H9 (cell line): Measurements from ENCODE around the gene EPB41L2. TPM values are rescaled to one million over a fixed set of nuclear protein-coding genes. Genes with fewer than 3 reads are reported as not detected.
A peak's percentile ranks its signal among the peaks of the same experiment; 100 is the strongest.

Source experiments
- DNase-seq: peaks from one replicate; pipeline ENCODE4 v3.0.0-alpha.2; 2017
- H2AFZ ChIP-seq: one replicate; pipeline ENCODE4 v1.6.1; 2013; ENCODE audit warnings: mild to moderate bottlenecking, low read length, control low read depth, moderate library complexity
- H2AK5ac ChIP-seq: 2 replicates; pipeline ENCODE4 v1.6.1; 2013; ENCODE audit warnings: low read length, control low read depth, mixed read lengths; ENCODE audit not compliant: insufficient read length
- H2BK120ac ChIP-seq: one replicate; pipeline ENCODE4 v1.6.1; 2013; ENCODE audit warnings: low read depth, mild to moderate bottlenecking, low read length, control low read depth, inconsistent platforms; ENCODE audit not compliant: poor library complexity, severe bottlenecking
- H2BK12ac ChIP-seq: 2 replicates; pipeline ENCODE4 v1.6.1; 2013; ENCODE audit warnings: low read length, control low read depth, mixed read lengths, low read depth; ENCODE audit not compliant: insufficient read length
- H2BK15ac ChIP-seq: 2 replicates; pipeline ENCODE4 v1.6.1; 2013; ENCODE audit warnings: low read depth, low read length, control low read depth
- H2BK20ac ChIP-seq: one replicate; pipeline ENCODE4 v1.6.1; 2013; ENCODE audit warnings: low read depth, mild to moderate bottlenecking, low read length, control low read depth, inconsistent platforms; ENCODE audit not compliant: poor library complexity, severe bottlenecking
- H2BK5ac ChIP-seq: 2 replicates; pipeline ENCODE4 v1.6.1; 2013; ENCODE audit warnings: low read length, control low read depth, mixed read lengths; ENCODE audit not compliant: insufficient read length
- H3K14ac ChIP-seq: 2 replicates; pipeline ENCODE4 v1.6.1; 2013; ENCODE audit warnings: low read length, control low read depth; ENCODE audit not compliant: insufficient read depth
- H3K18ac ChIP-seq: 2 replicates; pipeline ENCODE4 v1.6.1; 2013; ENCODE audit warnings: low read depth, mild to moderate bottlenecking, mixed read lengths, low read length, control low read depth; ENCODE audit not compliant: insufficient read length
- H3K23ac ChIP-seq: 2 replicates; pipeline ENCODE4 v1.6.1; 2013; ENCODE audit warnings: low read length, control low read depth, mixed read lengths, low read depth; ENCODE audit not compliant: insufficient read length
- H3K23me2 ChIP-seq: 2 replicates; pipeline ENCODE4 v1.6.1; 2013; ENCODE audit warnings: low read depth, mild to moderate bottlenecking, mixed read lengths, low read length, control low read depth; ENCODE audit not compliant: insufficient read length, poor library complexity, severe bottlenecking
- H3K27ac ChIP-seq: 2 replicates; pipeline ENCODE4 v1.5.1; 2013; ENCODE audit warnings: low read length, control low read depth, mixed read lengths, low read depth; ENCODE audit not compliant: insufficient read length
- H3K27me3 ChIP-seq: 2 replicates; pipeline ENCODE4 v1.6.1; 2013; ENCODE audit warnings: low read length, control low read depth, inconsistent platforms; ENCODE audit not compliant: insufficient read depth
- H3K4ac ChIP-seq: 2 replicates; pipeline ENCODE4 v1.6.1; 2013; ENCODE audit warnings: low read depth, mild to moderate bottlenecking, control low read depth, inconsistent platforms, low read length, moderate library complexity
- H3K4me1 ChIP-seq: 2 replicates; pipeline ENCODE4 v1.6.1; 2013; ENCODE audit warnings: low read length, control low read depth, inconsistent platforms; ENCODE audit not compliant: insufficient read depth
- H3K4me2 ChIP-seq: 2 replicates; pipeline ENCODE4 v1.6.1; 2013; ENCODE audit warnings: low read length, control low read depth, mixed read lengths; ENCODE audit not compliant: insufficient read length, insufficient read depth
- H3K56ac ChIP-seq: 2 replicates; pipeline ENCODE4 v1.6.1; 2013; ENCODE audit warnings: low read depth, mild to moderate bottlenecking, mixed read lengths, low read length, control low read depth; ENCODE audit not compliant: insufficient read length
- H3K79me1 ChIP-seq: 2 replicates; pipeline ENCODE4 v1.6.1; 2013; ENCODE audit warnings: low read depth, mild to moderate bottlenecking, moderate library complexity, low read length, control low read depth, inconsistent platforms; ENCODE audit not compliant: insufficient read depth, poor library complexity, severe bottlenecking
- H3K79me2 ChIP-seq: 2 replicates; pipeline ENCODE4 v1.6.1; 2013; ENCODE audit warnings: low read length, control low read depth, inconsistent platforms; ENCODE audit not compliant: insufficient read depth
- H3K9ac ChIP-seq: 2 replicates; pipeline ENCODE4 v1.6.1; 2013; ENCODE audit warnings: low read length, control low read depth, mixed read lengths; ENCODE audit not compliant: insufficient read length; ENCODE audit errors: extremely low read depth
- H3K9me3 ChIP-seq: one replicate; pipeline ENCODE4 v1.6.1; 2013; ENCODE audit warnings: low read depth, low read length, inconsistent platforms; ENCODE audit not compliant: control insufficient read depth
- H3T11ph ChIP-seq: one replicate; pipeline ENCODE4 v1.6.1; 2013; ENCODE audit warnings: mild to moderate bottlenecking, low read length, control low read depth, inconsistent platforms
- H4K20me1 ChIP-seq: one replicate; pipeline ENCODE4 v1.6.1; 2013; ENCODE audit not compliant: control insufficient read depth, insufficient read length, insufficient read depth
- H4K5ac ChIP-seq: 2 replicates; pipeline ENCODE4 v1.6.1; 2013; ENCODE audit warnings: low read depth, mild to moderate bottlenecking, mixed read lengths, low read length, control low read depth; ENCODE audit not compliant: insufficient read length
- H4K8ac ChIP-seq: replicated peaks from 2 replicates; pipeline ENCODE4 v1.6.1; 2013; ENCODE audit warnings: low read length, control low read depth, mixed read lengths, low read depth; ENCODE audit not compliant: insufficient read length
- H4K91ac ChIP-seq: 2 replicates; pipeline ENCODE4 v1.6.1; 2013; ENCODE audit warnings: low read depth, mild to moderate bottlenecking, moderate library complexity, mixed read lengths, low read length, control low read depth; ENCODE audit not compliant: insufficient read length
- H3K27ac Mint-ChIP-seq, 3 experiments: 2 replicates in 2 of 3; 3 replicates in 1 of 3; pipeline ENCODE4 v1.8.0; 2020 to 2021; ENCODE audit warnings: mixed read lengths in 3 of 3, mild to moderate bottlenecking in 1 of 3, moderate library complexity in 1 of 3
- H3K27me3 Mint-ChIP-seq: 2 replicates; pipeline ENCODE4 v1.8.0; 2021; ENCODE audit warnings: low read depth, mild to moderate bottlenecking, moderate library complexity, mixed read lengths
- H3K36me3 Mint-ChIP-seq, 3 experiments: 2 replicates in 2 of 3; 3 replicates in 1 of 3; pipeline ENCODE4 v1.8.0; 2020 to 2021; ENCODE audit warnings: low read depth in 3 of 3, mixed read lengths in 3 of 3; ENCODE audit not compliant: insufficient read depth in 1 of 3
- H3K4me1 Mint-ChIP-seq, 2 experiments: 2 replicates each; pipeline ENCODE4 v1.8.0; 2020; ENCODE audit warnings: mixed read lengths in 2 of 2
- H3K4me3 Mint-ChIP-seq, 2 experiments: 2 replicates in 1 of 2; 3 replicates in 1 of 2; pipeline ENCODE4 v1.8.0; 2020 to 2021; ENCODE audit warnings: mild to moderate bottlenecking in 2 of 2, mixed read lengths in 2 of 2, moderate library complexity in 1 of 2
- H3K9me3 Mint-ChIP-seq, 2 experiments: 2 replicates in 1 of 2; 3 replicates in 1 of 2; pipeline ENCODE4 v1.8.0; 2020; ENCODE audit warnings: mild to moderate bottlenecking in 2 of 2, mixed read lengths in 2 of 2, moderate library complexity in 1 of 2
- CTCF ChIP-seq: fragments of 200-600 bp; sonication (generic); conservative IDR thresholded peaks from 3 replicates; pipeline ENCODE4 v1.8.0; 2021; ENCODE audit warnings: antibody characterized with exemption, mild to moderate bottlenecking
- WGBS: extraction: QIAGEN DNeasy Blood & Tissue Kit; methylation state at CpG from one replicate; pipeline ENCODE4 v1.1.7; 2013; ENCODE audit warnings: missing lambda C conversion rate, low lambda C conversion rate, mixed read lengths; ENCODE audit not compliant: insufficient read length; ENCODE audit errors: extremely low coverage; 5-methylcytosine and 5-hydroxymethylcytosine counted together
- total RNA-seq: library from RNA; stranded (reverse); gene quantifications from 2 replicates; pipeline ENCODE4 v1.2.1, GENCODE V29; 2021

EPB41L2 gene
- total RNA-seq, 1 experiment from 2014 or later: 90.2 TPM

- Histone ChIP-seq H3T11ph (no peak overlapping the region), H3K9ac (no peak overlapping the region), H3K14ac (no peak overlapping the region), H2BK20ac (no peak overlapping the region), H2BK15ac (no peak overlapping the region), H2BK5ac (no peak overlapping the region), H3K79me2 (no peaks in the 10 kb centered on the region), H3K4ac (no peak overlapping the region), H2AK5ac (no peak overlapping the region), H4K91ac (no peak overlapping the region), H2AFZ (no peak overlapping the region), H3K27ac (no peak overlapping the region), H3K4me1 (no peaks in the 10 kb centered on the region; the same call in 1 of the 2 replicates), H3K4me2 (no peak overlapping the region), H3K27me3 (no peaks in the 10 kb centered on the region), H3K23me2 (no peaks in the 10 kb centered on the region), H3K18ac (no peak overlapping the region), H3K23ac (no peak overlapping the region), H4K5ac (no peak overlapping the region), H4K20me1 (no peaks in the 10 kb centered on the region), H2BK12ac (no peak overlapping the region), H4K8ac (no peak overlapping the region), H3K56ac (no peak overlapping the region), H2BK120ac (no peak overlapping the region), H3K9me3 (no peaks in the 10 kb centered on the region), H3K79me1 (no peaks in the 10 kb centered on the region)
- no peak for TF ChIP-seq CTCF
- DNase-seq: no peak
- H3K4me1 Mint-ChIP-seq: peaks cover 8 to 9% of the 10 kb centered on the region in 2 experiments
- H3K36me3 Mint-ChIP-seq: peaks cover 0 to 3% (median 2%) of the 10 kb centered on the region in 3 experiments; a peak in 3 of 7 replicates
- H3K27ac Mint-ChIP-seq: peak overlapping the region in 1 of 3 experiments; percentile 12; a peak in 1 of 7 replicates
- no peak overlapping the region for H3K4me3 Mint-ChIP-seq
- no CpG with 5 or more reads among the region's 1 CpG for WGBS
- H3K27me3 Mint-ChIP-seq: no peaks in the 10 kb centered on the region
- no peaks in the 10 kb centered on the region for H3K9me3 Mint-ChIP-seq
Measured at GRCh38 chr6:130923350-130923749, 139.7 kb downstream of the EPB41L2 start.
